Hematopoietic multipotent progenitor cell treated with erythropoietin and hydrocortisone succinate and interleukin-3 and kit ligand, for 6 days (in vitro differentiated cells): ENCODE measurements around the gene ASCL2.
"Not testable (repeated sequence)": the region's sequence is repeated elsewhere in the genome, so short reads cannot be mapped to it uniquely, and the experiment has no call there.

ENCODE experiments used
- DNase-seq: peaks from one replicate; pipeline ENCODE4 v3.0.0-alpha.2; 2015

The ASCL2 gene

DNA sequence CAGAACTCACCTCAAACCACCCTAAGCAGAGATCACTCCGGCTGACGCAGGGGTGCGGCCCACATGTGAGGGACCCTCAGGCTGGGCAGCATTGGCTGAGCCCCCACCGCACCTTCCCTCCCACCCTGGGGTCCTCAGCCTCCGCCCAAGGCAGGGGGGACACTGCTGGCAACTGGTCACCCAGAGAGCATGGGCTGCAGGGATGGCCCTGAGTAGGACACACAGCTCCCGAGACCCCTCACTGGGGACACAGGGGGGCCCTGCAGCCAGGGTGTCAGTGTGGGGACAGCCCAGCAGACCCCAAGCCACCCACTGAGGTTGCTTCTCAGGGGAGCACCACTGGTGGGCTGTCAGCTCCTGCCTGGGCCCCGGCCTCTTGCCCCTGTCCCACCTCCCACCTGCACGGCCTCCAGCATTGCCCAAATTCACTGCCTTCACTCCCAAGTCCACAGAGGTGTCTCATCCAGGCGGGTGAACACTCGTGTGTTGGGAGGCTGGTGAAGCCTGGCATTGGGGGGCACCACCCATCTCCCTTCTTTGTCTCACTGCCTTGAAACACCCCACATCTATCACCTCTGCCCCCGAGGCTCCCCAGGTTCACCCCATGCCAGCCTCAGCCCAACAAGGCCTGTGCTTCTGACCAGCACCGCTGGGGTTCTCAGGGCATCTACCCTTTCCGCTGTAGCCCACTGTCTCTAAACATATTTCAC, 26.7 kb upstream of the ASCL2 start:
- DNase-seq: no peak

DNA sequence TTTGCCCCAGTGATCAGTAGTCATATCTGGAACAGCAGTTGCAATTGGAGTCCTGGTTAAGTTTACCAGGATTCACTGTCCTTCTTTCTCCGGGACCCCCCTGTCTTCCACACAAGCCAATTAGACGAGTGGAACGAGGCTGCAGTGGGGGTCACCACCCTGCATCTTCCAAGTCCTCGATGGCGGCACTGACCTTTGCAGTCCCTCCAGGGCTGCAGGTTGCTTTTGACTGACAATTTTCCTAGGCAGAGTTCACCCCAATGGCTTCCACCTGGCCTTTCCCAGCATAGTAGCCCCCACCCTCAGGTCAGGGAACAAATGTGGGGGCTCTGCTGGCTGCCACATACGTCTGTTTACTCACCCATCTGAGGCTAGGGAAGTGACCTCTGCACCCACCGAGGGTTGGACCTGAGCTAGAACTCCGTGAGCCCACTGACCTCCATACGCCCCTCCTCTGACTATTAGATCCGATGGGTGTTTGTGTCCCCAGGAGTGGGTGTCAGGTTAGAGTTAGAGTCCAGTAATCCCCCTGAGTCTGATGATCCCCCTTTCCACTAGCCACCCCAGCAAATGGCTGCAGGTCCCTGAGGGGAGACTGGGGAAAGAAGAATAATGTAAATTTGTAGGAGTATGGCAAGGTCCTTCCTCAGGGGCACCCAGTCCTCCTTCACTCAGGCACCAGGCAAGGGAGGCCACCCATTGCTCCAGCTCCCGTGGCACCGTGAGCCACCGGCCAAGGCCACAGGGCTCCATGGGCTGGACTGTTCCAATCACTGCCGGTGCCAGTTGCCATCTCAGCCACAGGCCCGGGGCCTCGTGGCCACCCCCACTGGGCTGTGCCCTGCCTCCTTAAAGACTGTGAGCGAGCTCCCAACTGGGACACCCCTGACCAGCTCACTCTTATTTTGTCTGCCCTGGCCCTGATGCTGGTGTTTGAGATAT, 25.9 kb upstream of the ASCL2 start:
- no peak for DNase-seq

DNA sequence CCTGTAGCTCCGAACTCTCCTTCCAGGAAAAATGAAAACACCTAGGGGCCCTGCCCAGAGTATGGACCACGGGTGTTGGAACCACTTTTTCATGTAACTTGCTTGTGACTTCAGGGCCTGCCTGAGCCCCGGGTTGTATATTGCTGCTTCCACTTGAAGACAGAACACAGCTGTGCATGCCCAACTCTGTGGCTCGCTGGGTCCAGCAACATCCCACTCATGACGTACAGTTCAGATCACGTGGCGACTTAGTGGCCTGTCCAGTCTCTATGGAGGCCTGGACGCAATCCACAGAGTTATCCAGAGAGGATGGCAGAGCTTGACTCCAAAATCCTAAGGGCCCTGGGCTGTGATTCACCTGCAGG, 24.5 kb upstream of the ASCL2 start:
- peak; percentile 19 for DNase-seq

DNA sequence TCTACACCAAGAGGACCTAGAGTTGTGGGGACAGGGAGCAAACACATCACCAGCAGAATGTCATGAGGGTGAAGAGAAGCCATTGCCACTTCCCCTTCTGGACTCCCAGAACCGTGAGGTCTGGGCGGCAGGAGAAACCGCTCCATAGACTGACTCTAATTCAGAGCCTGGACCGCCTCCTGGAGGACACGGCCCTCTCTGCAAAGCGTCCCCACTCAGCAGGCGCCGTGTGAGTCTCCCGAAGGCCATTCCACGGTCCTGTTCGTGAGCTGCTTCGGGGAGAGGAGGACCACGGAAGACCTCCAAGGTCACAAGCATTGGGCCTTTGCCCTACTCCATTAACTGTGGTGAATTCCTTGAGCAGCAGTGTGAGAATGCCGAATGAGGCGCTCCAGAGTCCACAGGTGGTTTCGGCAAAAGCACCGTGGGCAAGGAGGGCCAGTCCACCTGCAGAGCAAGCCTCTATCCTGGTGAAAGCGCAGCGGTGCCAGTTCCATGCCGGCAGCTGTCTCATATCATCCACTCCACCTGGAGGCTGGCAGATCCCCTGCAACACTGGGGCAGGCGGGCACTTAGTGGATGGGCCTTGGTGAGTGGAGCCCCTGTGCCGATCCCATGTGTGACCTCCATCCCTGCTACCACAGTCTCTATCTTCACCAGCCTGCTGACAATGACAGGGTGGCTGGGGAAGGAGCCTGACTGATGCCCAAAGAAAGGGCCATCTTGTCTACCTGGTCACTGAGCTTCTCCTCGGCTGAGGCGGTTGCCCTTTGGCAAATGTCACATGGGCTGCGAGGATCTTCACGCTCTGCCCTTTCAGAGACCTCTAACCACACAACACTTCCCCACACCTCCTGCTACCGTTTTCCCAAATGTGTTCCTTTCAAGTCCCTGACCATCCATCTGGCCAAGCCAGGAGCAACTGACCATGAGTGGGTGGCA, 23.9 kb upstream of the ASCL2 start:
- DNase-seq: peak; percentile 43

DNA sequence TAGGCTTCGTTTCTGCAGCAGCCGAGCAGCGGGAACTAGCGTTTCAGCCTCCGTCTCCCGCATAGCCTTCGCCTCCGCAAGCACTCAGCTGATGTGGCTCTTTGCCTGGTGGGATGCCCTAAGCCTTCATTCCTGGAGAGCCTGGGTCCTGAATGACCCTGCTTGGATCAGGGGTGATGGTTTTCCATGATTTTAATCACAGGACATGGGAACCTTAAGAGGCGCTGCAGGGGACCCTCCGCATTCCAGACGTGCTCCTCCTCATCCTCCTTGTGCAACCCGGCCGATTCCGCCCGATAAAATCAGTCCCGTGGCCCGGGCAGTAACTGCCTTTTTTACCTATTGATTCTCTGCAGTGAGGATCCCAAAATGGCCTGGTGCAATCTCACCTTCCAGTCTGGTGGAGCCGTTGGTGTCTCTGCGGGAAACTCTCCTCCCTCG, 23.2 kb upstream of the ASCL2 start:
- no peak for DNase-seq

DNA sequence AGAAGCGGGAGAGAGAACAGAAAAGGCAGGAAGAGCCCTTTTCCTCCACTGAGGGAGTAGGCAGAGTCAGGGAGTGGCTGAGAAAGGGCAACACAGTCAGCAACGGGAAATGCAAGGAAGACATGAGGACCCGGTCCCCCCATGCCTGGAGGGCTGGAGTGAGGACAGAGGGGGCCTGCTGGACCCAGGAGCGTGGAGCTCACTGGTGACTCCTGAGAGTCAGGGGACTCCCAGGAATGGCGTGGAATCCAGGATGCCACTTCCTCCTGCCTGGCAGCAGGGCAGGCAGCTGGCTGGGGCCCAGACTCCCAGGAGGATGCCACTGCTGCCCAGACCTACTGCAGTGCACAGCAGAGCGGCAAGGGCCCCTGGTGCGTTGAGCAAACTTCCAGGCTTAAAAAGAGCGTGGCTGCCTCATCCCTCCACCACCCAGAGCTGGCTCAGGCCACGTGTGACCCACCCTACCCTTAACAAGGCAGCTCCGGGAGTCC, 20.0 kb upstream of the ASCL2 start:
- no peak for DNase-seq

DNA sequence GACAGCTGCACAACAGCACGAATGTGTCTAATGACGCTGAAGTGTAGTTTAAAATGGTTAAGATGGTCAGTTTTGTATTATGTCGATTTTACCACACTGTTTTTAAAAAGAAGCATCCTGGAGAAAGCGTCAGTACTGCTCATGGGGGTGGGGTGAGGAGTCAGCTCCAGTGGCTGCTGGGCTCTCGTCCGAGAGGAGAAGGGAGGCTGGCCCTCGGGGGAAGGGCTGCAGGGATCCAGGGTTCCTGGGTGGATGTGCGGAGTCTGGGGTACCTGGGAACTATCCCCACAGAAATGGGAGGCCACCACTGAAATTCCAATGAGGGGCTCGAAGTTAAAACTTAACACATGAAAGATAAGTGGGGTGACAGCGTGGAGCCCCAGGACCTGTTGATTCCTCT, 19.5 kb upstream of the ASCL2 start:
- no peak for DNase-seq

DNA sequence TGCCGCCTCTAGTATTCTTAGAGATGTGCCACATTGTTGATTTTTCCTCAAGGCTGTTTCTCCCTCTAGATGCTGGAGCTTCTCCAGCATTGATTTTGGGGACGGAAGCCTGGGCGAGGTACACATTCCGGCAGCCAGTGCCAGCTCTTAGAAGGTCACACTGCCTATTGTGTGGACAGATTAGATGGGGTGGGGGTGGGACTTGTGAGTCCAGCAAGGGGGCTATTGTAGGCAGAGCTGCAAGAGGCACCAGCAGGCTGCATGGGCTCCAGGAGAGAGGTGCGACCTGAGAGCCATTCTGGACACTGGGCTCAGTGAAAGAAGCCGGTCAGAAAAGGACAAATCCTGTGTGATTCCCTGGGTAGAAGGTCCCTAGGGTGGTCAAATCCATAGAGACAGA, 19.0 kb upstream of the ASCL2 start:
- no peak for DNase-seq

DNA sequence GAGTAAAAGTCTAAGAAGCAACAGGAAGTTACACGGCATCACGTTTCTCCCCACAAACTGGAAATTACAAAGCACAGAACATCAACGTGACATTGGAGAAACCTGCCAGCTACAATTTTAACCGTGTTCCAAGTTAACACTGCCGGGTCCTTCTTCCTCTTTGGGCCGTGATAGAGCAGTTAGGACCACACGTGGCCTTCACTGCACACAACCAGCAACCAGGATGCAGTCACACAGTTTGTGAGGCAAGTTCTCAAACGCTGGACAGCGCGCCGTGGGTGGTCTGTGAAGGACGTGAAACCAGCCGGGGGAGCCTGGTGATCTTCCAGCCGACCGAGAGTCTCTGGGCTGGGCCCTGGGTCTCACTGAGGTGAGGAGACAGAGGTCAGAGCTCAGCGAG, 16.7 kb upstream of the ASCL2 start:
- no peak for DNase-seq

DNA sequence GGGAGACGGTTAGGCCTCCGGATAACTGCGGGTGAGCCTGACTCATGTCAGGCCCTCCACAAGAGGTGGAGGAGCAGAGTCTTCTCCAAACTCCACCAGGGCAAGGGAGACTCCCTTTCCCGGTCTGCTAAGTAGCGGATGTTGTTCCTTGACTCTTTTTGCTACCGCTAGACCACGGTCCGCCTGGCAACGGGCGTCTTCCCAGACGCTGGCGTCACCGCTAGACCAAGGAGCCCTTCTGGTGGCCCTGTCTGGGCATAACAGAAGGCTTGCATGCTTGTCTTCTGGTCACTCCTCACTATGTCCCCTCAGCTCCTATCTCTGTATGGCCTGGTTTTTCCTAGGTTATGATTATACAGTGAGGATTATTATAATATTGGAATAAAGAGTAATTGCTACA, 16.0 kb upstream of the ASCL2 start:
- DNase-seq: not testable (repeated sequence)

DNA sequence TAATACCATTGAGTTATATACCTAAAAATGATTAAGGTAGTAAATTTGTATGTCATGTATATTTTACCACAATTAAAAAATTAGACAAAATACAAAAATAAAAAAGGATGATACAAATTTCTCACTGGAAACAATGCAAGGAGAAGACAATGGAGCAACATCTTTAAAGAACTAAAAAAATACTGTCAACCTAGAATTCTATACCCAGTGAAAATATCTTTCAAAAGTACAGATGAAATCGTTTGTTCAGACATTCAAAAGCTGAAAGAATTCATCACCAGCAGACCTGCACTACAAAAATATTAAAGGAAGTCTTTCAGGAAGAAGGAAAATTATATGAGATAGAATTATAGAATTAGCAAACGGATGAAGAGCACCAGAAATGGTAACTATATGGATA, 9.8 kb upstream of the ASCL2 start:
- DNase-seq: no peak

DNA sequence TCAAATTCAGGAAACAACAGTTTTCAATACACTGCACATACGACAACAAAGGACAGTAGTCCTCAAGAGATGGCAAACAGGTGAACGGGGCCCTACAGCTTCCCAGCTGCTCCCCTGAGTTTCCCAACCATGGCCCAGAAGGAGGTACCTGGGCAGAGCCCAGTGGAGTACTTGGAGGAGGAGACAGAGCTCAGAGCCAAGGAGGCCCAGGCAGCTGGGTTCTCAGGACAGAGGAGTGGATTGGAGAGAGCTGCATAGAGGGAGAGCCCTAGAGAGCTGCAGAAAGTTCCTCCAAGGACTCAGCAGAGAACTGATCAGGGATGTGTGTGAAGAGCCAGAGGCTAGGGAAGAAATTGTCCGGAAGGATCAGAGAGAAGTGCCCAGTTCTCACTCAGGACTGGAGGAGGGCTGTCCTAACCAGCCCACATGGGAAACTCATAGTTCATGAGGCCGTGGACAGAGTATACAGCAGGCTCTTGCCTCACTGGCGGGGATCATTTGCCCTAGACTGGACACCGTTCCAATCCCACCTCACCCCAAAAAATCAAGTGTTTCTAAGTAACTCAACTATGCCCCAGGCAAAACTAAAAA, 7.6 kb upstream of the ASCL2 start:
- DNase-seq: no peak

DNA sequence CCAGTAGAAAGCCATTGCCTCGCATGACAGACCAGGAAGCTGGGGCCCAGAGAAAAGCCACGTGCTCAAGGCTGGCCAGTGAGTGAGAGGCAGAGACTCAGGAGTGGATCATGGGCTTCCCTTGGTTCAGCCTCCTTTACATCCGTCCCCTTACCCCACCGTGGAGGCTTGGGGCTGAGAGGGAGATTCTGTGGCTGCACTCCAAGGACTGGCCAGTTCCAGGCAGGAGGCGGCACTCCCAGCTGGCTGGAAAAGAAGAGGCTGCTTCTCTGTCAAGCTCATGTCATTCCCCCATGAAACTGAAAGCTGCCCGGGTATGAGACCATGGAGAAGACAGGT, 6.6 kb upstream of the ASCL2 start:
- DNase-seq: no peak

DNA sequence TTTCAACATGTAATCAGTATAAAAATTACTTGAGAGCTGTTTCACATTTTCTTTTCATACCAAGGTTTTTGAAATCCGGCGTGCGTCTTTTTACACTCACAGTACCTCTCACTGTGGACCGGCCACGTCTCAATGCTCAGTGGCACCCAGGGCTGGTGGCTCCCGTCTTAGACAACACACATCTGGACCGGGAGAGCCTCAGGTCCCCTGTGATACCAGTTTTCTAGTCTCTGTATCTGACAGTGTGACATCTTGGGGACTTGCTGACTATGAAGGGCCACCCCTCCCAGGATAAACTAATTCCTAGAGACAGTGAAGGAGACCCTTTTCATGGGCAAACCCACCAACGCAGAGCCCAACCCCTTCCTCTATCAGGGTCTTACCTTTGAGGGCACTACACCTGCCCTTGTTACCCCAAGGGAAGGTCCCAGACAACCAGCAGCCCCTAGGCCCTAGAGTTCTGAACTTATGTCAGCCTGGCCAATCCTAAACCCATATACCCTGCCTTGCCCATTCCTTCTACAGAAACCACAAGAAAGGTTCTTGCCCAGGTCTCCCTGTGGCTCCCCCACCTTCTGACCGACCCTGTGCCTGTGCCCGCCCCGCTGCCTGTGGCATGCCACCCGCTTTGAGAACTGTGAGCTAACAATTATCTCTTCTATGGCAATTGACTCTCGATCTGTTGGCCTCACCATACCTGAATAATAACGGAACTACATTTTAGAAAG, 6.1 kb upstream of the ASCL2 start:
- DNase-seq: no peak

DNA sequence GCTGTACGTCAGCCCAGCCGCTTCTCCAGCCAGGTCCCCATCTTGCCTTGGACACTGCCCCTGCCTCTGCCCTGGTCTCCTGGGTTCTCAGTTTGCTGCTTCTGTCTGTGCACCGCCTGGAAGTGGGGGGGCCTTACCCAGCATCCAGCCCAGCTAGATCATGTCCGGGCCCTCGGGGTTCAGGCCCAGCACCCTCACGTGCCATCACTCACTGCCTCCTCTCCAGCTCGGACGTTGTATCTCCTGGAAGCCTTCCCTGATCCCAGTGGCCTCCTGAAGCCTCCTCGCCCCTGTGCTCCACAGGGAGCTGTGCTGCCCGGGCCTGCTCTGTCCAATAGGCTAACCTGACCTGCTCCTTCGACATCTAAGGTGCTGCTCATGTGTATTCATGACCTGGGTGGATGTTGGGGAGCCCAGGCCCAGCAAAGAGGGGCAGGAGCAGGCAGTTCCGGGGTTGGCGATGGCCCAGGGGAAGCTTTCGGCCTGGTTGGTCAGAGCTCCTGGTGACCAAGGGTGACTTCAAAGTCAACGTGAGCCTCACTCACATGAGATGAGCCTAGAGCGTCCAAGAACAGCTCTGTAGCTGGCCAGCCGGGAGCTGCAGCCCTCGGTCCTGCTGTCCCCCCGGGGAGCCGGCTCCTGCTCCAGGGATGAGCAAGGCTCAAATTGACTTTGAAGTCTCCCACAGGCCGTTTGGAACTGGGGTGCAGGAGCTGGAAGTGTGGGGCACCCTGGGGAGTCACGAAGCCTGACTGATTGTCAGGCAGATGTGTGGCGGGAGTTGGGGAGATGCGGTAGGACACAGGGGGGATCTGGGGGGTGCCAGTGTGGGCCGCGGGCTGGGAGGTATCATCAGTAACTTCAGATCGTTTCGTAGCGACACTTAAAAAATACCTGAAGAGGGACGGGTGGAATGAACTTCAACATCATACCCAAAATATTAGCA, 5.2 kb upstream of the ASCL2 start:
- DNase-seq: no peak

DNA sequence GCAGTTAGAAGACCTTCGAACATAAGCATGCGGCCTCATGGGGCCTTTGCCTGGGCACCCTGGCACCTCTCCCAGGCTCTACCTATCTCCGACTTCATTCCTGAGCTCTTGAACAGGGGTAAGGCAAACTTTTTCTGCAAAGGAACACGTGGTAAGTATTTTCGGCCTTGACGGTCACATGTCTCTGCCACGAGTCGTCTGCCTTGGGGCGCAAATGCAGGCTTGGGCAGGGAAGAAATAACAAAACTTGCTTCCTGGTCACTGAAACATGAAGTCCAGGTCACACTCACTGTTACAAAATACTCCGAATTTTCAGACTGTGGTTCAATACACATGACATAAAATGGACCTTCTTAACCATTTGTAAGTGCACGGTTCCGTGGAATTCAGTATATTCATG, 3.4 kb upstream of the ASCL2 start:
- no peak for DNase-seq

DNA sequence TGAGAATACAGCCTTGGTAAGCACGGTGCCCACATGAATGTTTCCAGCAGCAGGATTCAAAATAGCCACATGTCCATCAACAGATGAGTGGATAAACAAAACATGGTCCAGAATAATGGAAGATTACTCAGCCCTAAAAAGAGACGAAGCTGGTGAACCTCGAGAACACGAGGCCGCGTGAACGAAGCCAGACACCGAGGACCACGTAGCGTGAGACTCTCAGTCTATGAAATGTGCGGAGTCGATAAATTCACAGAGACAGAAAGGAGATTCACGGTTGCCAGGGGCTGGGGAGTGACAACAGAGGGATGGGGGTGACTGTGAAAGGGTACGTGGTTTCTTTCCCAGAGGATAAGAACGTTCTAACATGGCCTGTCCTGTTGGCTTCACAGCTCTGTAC, 2.9 kb upstream of the ASCL2 start:
- DNase-seq: no peak

DNA sequence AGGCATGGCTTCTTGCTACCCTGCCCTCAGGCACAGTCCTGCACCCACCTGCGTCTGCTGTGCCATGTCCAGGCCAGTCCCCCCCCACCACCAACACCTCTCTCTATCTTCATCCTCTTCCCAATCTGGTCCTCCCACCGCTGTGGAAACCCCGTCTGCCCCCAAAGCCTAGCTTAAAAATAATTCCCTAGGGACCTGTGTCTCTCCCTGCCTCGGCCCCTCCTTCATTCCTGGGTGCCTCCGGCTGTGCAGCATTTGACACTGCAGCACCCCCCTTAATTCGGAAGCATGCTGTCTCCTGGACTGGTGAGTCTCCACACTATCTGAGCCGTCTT, 2.5 kb upstream of the ASCL2 start:
- no peak for DNase-seq

DNA sequence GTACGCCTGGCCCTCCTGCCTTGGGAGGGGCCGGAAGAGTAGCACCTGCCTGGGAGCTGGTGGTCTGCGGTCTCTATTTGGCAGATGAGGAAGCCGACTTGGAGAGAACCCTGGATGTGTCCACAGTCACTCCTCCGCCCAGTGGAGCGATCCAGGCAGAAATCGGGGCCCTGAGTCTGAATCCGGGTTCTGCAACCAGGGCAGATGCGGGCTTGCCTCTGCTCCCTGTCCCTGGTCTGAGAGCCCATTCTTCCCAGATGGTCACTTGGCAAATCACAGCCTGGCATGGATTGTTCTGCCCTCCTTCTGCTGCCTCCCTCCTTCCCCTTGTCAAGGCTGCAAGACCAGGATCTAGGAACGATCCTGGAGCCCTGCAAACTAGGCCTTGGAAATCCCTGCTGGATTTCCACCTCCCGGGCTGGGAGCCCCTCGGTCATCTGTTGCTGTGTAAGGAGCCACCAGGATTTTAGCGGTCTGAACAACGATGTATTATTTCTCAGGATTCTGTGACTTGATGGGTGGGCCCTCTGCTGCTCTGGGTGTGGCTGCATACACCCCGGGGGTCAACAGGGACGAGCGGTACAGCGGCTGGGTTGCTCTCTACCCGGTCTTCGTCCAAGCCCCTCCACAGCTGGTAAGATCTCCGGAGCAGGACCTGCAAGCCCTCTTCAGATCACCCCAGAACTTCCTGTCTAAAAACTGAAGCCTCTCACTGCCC, 2.0 kb upstream of the ASCL2 start:
- DNase-seq: no peak
